ENCODE results near the gene ZNF652.

DNA sequence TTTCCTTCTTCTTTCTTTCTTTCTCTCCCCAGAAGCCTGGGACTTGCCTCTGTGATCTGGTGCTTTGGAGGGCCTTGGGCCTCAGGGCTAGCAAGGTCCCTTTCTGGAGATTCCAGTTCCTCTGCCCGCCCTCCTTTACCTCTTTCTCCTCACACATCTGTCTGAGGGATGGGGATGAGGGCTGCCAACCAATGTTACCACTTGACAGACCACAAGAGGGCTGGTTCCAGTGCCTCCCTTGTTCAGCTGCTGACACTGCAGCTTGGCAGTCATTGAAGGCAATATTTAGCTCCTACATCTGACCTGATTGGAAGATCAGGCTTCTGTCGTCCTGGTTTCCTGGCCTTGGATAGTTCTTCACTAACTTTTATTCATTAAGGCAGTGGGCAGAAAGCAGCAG, 3.6 kb upstream of the ZNF652 start:
- TF ChIP-seq, protein P1, sequence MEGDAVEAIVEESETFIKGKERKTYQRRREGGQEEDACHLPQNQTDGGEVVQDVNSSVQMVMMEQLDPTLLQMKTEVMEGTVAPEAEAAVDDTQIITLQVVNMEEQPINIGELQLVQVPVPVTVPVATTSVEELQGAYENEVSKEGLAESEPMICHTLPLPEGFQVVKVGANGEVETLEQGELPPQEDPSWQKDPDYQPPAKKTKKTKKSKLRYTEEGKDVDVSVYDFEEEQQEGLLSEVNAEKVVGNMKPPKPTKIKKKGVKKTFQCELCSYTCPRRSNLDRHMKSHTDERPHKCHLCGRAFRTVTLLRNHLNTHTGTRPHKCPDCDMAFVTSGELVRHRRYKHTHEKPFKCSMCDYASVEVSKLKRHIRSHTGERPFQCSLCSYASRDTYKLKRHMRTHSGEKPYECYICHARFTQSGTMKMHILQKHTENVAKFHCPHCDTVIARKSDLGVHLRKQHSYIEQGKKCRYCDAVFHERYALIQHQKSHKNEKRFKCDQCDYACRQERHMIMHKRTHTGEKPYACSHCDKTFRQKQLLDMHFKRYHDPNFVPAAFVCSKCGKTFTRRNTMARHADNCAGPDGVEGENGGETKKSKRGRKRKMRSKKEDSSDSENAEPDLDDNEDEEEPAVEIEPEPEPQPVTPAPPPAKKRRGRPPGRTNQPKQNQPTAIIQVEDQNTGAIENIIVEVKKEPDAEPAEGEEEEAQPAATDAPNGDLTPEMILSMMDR (IDR thresholded peaks at IDR 0.05; ENCODE audit: low read depth, low read length): no peak
- no peak for TF ChIP-seq EZH2phosphoT487 (IDR thresholded peaks at IDR 0.05; ENCODE audit: low read depth)

All from OCI-LY3 (cell line).